ENCODE data around the gene SEMA4B. TPM values are rescaled to one million over a fixed set of nuclear protein-coding genes. Genes with fewer than 3 reads are reported as not detected.

The SEMA4B gene
- total and polyA plus RNA-seq, 10 donors: 16.4 to 90.0 (median 74.0) TPM

GRCh38 chr15:90225504-90226234 lies 24.5 kb downstream of the SEMA4B start:
- no peak for DNase-seq
- no peaks in the 10 kb centered on the region for H3K27me3 ChIP-seq (replicated peaks in 1 of 7)
- no peaks in the 10 kb centered on the region for H3K9me3 ChIP-seq
- H3K4me3 ChIP-seq: no peak overlapping the region
- intact Hi-C loops (cut with DNase I; ENCODE audit: low total_unique reads): no loop called here
- peaks cover 9 to 100% (median 85%) of the 10 kb centered on the region in 6 donors for H3K36me3 ChIP-seq
- 80 to 88% (median 88%) methylated on average over 10 to 18 of the region's 18 CpGs for WGBS, 5 donors
- H3K4me1 ChIP-seq: peaks cover 12 to 58% (median 39%) of the 10 kb centered on the region in 6 donors
- no peak overlapping the region for H3K27ac ChIP-seq
- TF ChIP-seq POLR2AphosphoS5 (IDR thresholded peaks at IDR 0.05): no peak
- no peak for TF ChIP-seq POLR2A (IDR thresholded peaks at IDR 0.05)
- TF ChIP-seq CTCF (IDR thresholded peaks at IDR 0.05 in 8 of 11, conservative IDR thresholded peaks at IDR 0.05 in 3 of 11): no peak

GRCh38 chr15:90227336-90227735 lies 26.2 kb downstream of the SEMA4B start:
- TF ChIP-seq POLR2AphosphoS5 (IDR thresholded peaks at IDR 0.05): no peak
- TF ChIP-seq CTCF (IDR thresholded peaks at IDR 0.05 in 8 of 11, conservative IDR thresholded peaks at IDR 0.05 in 3 of 11): no peak
- TF ChIP-seq POLR2A (IDR thresholded peaks at IDR 0.05): no peak
- Histone ChIP-seq H3K36me3 (peaks cover 9 to 96% (median 81%) of the 10 kb centered on the region in 6 donors), H3K27me3 (replicated peaks in 1 of 7) (no peaks in the 10 kb centered on the region), H3K4me3 (no peak overlapping the region), H3K9me3 (no peaks in the 10 kb centered on the region), H3K27ac (peak overlapping the region in 2 of 8 donors; percentile 9 to 38), H3K4me1 (peaks cover 28 to 61% (median 44%) of the 10 kb centered on the region in 6 donors)
- no peak for DNase-seq
- WGBS, 5 donors: 93 to 97% (median 94%) methylated on average over 7 of the region's 7 CpGs
- intact Hi-C loops (cut with DNase I; ENCODE audit: low total_unique reads): no loop called here

GRCh38 chr15:90227816-90228772 lies 27.0 kb downstream of the SEMA4B start:
- peaks cover 9 to 88% (median 76%) of the 10 kb centered on the region in 6 donors for H3K36me3 ChIP-seq
- no peak overlapping the region for H3K4me3 ChIP-seq
- DNase-seq: peak; percentile 81
- TF ChIP-seq POLR2AphosphoS5 (IDR thresholded peaks at IDR 0.05) (peak in 2 of 3 donors; percentile 13 to 47), CTCF (IDR thresholded peaks at IDR 0.05 in 8 of 11, conservative IDR thresholded peaks at IDR 0.05 in 3 of 11) (no peak), POLR2A (IDR thresholded peaks at IDR 0.05) (no peak)
- peak overlapping the region in 2 of 8 donors; percentile 38 to 93 for H3K27ac ChIP-seq
- intact Hi-C loops (cut with DNase I; ENCODE audit: low total_unique reads): no loop called here
- 92 to 97% (median 95%) methylated on average over 29 to 38 of the region's 38 CpGs for WGBS, 5 donors
- H3K4me1 ChIP-seq: peaks cover 31 to 69% (median 52%) of the 10 kb centered on the region in 6 donors
- no peaks in the 10 kb centered on the region for H3K27me3 ChIP-seq (replicated peaks in 1 of 7)
- H3K9me3 ChIP-seq: no peaks in the 10 kb centered on the region
